Activated CD4-positive, alpha-beta T cell treated with anti-CD3 and anti-CD28 coated beads for 36 hours (primary cell): ENCODE data around the gene RER1. TPM values are rescaled to one million over a fixed set of nuclear protein-coding genes. Genes with fewer than 3 reads are reported as not detected.

ENCODE experiments used
- ATAC-seq: fragments of 200-7000 bp; cut with Tn5 transposase; one replicate; pipeline ENCODE4 v1.10.0; 2021; ENCODE audit warnings: mild to moderate bottlenecking, moderate library complexity
- CTCF ChIA-PET: fragments of 350-600 bp; sonication (Branson Sonifier 250); formaldehyde crosslinking; loops from one replicate; lab custom pipeline; 2021; ENCODE audit warnings: antibody characterized with exemption; lab: Charles Lee
- POLR2A ChIA-PET: fragments of 350-600 bp; sonication (Branson Sonifier 250); formaldehyde crosslinking; loops from one replicate; lab custom pipeline; 2021; ENCODE audit warnings: antibody characterized with exemption, inconsistent platforms; lab: Charles Lee
- DNase-seq: peaks from one replicate; pipeline ENCODE4 v3.0.0-alpha.2; 2020
- H3K27ac Mint-ChIP-seq: one replicate; pipeline ENCODE4 v1.8.0; 2021; ENCODE audit warnings: mixed read lengths
- H3K27me3 Mint-ChIP-seq: one replicate; pipeline ENCODE4 v1.8.0; 2021; ENCODE audit warnings: mixed read lengths
- H3K36me3 Mint-ChIP-seq: one replicate; pipeline ENCODE4 v1.8.0; 2021; ENCODE audit warnings: low read depth, mixed read lengths
- H3K4me1 Mint-ChIP-seq: one replicate; pipeline ENCODE4 v1.8.0; 2021; ENCODE audit warnings: mixed read lengths
- H3K4me3 Mint-ChIP-seq: one replicate; pipeline ENCODE4 v1.8.0; 2021; ENCODE audit warnings: mild to moderate bottlenecking, moderate library complexity, mixed read lengths
- H3K9me3 Mint-ChIP-seq: one replicate; pipeline ENCODE4 v1.8.0; 2021; ENCODE audit warnings: low read depth, mixed read lengths
- intact Hi-C, 2 experiments: fragments of 100-400 bp; cut with DNase I in 1 of 2; cut with micrococcal nuclease in 1 of 2; formaldehyde crosslinking; loops; one replicate each; pipeline versions ENCODE4 v1.14.2 to v1.15.1; 2022 to 2024; cut with DNase I, micrococcal nuclease
- total RNA-seq, 2 experiments: library from RNA; stranded (reverse); gene quantifications; one replicate each; pipeline ENCODE4 v1.2.3, GENCODE V29; 2021

The RER1 gene, protein sequence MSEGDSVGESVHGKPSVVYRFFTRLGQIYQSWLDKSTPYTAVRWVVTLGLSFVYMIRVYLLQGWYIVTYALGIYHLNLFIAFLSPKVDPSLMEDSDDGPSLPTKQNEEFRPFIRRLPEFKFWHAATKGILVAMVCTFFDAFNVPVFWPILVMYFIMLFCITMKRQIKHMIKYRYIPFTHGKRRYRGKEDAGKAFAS
- 100 to 1,000 TPM; 146 to 152 TPM for total RNA-seq

GRCh38 chr1:2391041-2391930, at the start of gene RER1, which contains the start of gene MORN1:
Gene RER1 (plus strand): TSS chr1:2391841. CDS start chr1:2395791, 3,950 bp downstream.
Gene MORN1 (minus strand): TSS chr1:2391554. CDS start chr1:2391533, 21 bp downstream.
- intact Hi-C loops, result loop anchor here in 1 of 2 experiments (1.0 to 5.0 kb wide), 17 partner anchors 22 to 1466 kb away; partner anchors contain the start of genes CEP104, DFFB, MIB2 and PANK4
- peak within 1 kb of the TSS; percentile 76 for H3K27ac Mint-ChIP-seq
- peak; percentile 100 for DNase-seq
- H3K9me3 Mint-ChIP-seq, result no peaks in the 10 kb centered on the region
- peaks cover 38% of the 10 kb centered on the region for H3K4me1 Mint-ChIP-seq
- peak; percentile 99 for ATAC-seq
- peak within 1 kb of the TSS; percentile 89 for H3K4me3 Mint-ChIP-seq
- peaks cover 27% of the 10 kb centered on the region for H3K36me3 Mint-ChIP-seq
- CTCF ChIA-PET, result interaction anchor here (0.6 to 4.5 kb wide), 9 partner anchors 9 to 258 kb away, joined by 3 to 26 read pairs (median 4); partner anchors contain the start of gene FAAP20
- H3K27me3 Mint-ChIP-seq, result no peaks in the 10 kb centered on the region
- POLR2A ChIA-PET, result interaction anchor here (0.6 to 1.2 kb wide), 6 partner anchors 135 to 305 kb away, joined by 3 to 6 read pairs (median 4); partner anchors contain the start of gene PANK4

DNA sequence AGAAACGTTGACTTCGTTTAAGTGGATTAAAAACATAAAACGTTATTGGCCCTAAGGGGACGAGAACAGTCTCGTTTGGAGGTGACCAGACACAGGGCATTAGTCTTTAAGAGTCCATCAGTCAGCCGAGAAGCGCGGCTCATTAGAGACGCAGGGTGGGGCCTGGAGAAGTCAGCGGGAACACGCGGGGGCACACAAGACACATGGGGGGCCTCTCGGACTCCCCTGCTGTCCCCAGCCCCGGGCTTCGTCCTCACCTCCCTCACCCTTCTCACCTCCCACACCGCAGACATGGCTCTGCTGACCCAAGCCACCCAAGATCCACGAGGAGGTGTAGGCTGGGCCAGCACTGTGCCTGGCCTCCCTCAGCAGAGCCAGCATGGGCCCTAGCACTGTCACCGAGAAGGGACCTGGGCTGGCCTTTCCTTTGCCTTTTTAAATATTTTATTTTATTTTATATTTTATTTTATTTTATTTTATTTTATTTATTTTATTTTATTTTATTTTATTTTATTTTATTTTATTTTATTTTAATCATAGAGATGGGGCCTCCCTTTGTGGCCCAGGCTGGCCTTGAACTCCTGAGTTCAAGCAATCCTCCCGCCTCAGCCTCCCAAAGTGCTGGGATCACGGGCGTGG, 49.1 kb upstream of the RER1 start:
- Mint-ChIP-seq H3K27ac (no peak overlapping the region), H3K9me3 (no peaks in the 10 kb centered on the region), H3K27me3 (no peaks in the 10 kb centered on the region), H3K4me3 (no peak overlapping the region), H3K36me3 (no peaks in the 10 kb centered on the region), H3K4me1 (no peaks in the 10 kb centered on the region)
- ATAC-seq (no peak), DNase-seq (no peak)
- intact Hi-C loops, result no loop called here
- POLR2A ChIA-PET, result no interaction called here
- CTCF ChIA-PET, result no interaction called here

DNA sequence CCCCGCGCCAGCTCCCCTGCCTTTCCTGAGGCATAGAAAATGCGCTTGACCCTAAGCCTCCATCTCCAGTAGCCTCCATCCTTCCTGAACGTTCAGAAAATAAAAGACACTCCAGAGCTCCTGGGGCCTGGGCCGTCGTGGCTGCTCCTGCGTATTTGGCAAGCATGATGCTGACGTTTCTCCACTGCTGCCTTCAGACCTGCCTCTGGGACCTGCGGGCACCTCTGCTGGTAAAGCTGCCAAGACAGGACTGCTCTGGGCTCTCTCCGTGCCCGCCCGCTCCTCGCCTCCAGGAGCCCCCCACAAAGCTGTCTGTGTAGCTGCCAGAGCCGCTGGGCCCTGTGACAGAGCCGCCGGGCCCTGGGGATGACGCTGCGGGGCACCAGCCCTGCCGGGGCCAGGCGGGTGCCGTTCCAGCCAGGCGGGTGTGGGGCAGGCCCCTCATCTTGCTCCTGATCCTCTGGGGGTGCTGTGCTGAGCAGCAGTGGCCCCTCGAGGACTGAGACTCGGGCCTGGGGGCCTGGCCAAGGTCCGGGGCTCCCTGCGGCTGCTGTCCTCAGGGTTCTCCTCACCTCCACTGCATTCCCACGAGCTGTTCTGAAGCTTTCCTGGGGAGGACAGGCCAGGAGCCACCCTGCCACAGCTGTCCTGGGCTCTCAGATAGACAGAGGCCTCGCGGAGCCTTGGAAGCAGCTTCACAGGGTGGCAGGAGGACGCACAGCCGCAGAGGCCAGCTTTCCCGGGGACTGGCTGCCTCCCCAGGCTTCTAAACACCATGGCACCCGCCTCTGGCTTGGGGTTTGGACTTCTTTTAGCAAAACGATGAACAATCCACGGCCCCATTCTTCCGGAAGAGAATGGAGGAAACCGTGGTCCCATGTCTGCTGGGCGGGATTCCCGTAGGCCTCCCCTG, 48.4 kb upstream of the RER1 start:
- no peak overlapping the region for H3K27ac Mint-ChIP-seq
- no peak overlapping the region for H3K4me3 Mint-ChIP-seq
- ChIA-PET CTCF (interaction anchor here (0.5 kb wide), 1 partner anchor 109 kb away, joined by 3 read pairs; no protein-coding TSS in a partner anchor), POLR2A (no interaction called here)
- no peaks in the 10 kb centered on the region for H3K27me3 Mint-ChIP-seq
- DNase-seq (no peak), ATAC-seq (no peak)
- no peaks in the 10 kb centered on the region for H3K36me3 Mint-ChIP-seq
- no peaks in the 10 kb centered on the region for H3K4me1 Mint-ChIP-seq
- intact Hi-C loops, result no loop called here
- H3K9me3 Mint-ChIP-seq, result no peaks in the 10 kb centered on the region

DNA sequence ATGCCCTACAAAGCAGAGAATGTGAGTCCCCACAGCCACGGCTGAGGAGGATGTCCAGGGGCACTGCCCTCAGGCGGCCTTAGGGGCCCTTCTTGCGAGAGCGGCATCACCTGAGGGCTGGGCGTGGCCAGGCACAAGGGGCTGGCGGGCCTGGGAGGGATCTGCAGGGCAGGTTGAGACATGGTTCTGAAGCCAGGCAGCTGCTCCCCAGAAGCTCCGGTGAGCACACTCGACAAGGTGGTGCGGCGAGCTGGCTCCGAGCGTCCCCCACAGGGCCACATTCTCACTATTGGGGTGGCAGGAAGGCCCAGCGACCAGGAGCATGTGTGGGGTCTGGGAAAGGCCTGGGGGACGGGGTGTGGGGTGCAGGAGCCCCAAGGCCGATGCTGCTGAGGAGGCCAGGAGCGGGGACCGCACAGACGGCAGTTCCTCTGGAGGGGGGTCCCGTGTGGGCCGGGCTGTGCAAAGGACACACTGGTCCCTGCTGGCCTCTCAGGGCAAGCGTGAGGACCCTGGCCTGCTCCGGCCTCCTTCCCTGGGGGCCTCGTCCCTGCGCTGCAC, 47.4 kb upstream of the RER1 start:
- H3K4me1 Mint-ChIP-seq, result no peaks in the 10 kb centered on the region
- no peak for ATAC-seq
- no peak overlapping the region for H3K27ac Mint-ChIP-seq
- no peaks in the 10 kb centered on the region for H3K9me3 Mint-ChIP-seq
- ChIA-PET POLR2A (no interaction called here), CTCF (no interaction called here)
- H3K36me3 Mint-ChIP-seq, result no peaks in the 10 kb centered on the region
- intact Hi-C loops, result no loop called here
- DNase-seq, result no peak
- H3K4me3 Mint-ChIP-seq, result no peak overlapping the region
- H3K27me3 Mint-ChIP-seq, result no peaks in the 10 kb centered on the region

GRCh38 chr1:2344744-2345296, 46.8 kb upstream of the RER1 start:
- Mint-ChIP-seq H3K9me3 (no peaks in the 10 kb centered on the region), H3K27ac (no peak overlapping the region), H3K27me3 (no peaks in the 10 kb centered on the region), H3K4me1 (no peaks in the 10 kb centered on the region), H3K4me3 (no peak overlapping the region), H3K36me3 (no peaks in the 10 kb centered on the region)
- POLR2A ChIA-PET, result no interaction called here
- CTCF ChIA-PET, result no interaction called here
- no peak for DNase-seq
- intact Hi-C loops, result no loop called here
- ATAC-seq, result no peak

- Mint-ChIP-seq H3K27me3 (no peaks in the 10 kb centered on the region), H3K4me1 (no peaks in the 10 kb centered on the region), H3K9me3 (no peaks in the 10 kb centered on the region), H3K27ac (no peak overlapping the region), H3K36me3 (no peaks in the 10 kb centered on the region), H3K4me3 (no peak overlapping the region)
- CTCF ChIA-PET, result no interaction called here
- DNase-seq (no peak), ATAC-seq (no peak)
- intact Hi-C loops, result no loop called here
- POLR2A ChIA-PET, result no interaction called here
These were observed 46.2 kb upstream of the RER1 start for GRCh38 chr1:2345297-2346075.

- POLR2A ChIA-PET, result no interaction called here
- Mint-ChIP-seq H3K27me3 (no peaks in the 10 kb centered on the region), H3K36me3 (no peaks in the 10 kb centered on the region), H3K4me3 (no peak overlapping the region), H3K4me1 (no peaks in the 10 kb centered on the region), H3K9me3 (no peaks in the 10 kb centered on the region), H3K27ac (no peak overlapping the region)
- CTCF ChIA-PET, result no interaction called here
- intact Hi-C loops, result no loop called here
- DNase-seq, result no peak
- no peak for ATAC-seq
These were observed 44.8 kb upstream of the RER1 start for GRCh38 chr1:2346691-2347408.

- Mint-ChIP-seq H3K4me1 (no peaks in the 10 kb centered on the region), H3K36me3 (no peaks in the 10 kb centered on the region), H3K4me3 (no peak overlapping the region), H3K27ac (no peak overlapping the region), H3K9me3 (no peaks in the 10 kb centered on the region), H3K27me3 (no peaks in the 10 kb centered on the region)
- ChIA-PET CTCF (no interaction called here), POLR2A (no interaction called here)
- intact Hi-C loops, result no loop called here
- DNase-seq (no peak), ATAC-seq (no peak)
These were observed 44.2 kb upstream of the RER1 start for GRCh38 chr1:2347409-2347785.

DNA sequence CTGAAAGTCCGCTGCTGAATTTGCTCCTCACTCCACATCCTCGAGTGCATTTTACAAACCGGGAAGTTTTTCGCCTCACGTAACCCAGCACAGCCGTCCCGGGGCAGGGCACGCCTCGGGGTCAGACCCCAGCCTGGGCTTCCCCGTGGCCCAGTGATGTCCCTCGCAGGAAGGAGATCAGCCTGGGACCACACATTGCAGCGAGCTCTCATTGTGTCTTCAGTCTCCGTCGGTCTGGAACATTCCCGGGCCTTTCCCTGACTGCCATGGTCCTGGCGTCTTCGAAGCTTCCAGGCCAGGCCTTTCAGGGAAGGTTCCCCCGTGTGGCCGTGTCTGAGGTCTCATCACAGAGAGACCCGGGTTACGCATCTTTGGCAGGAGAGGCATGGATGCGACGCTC, 43.7 kb upstream of the RER1 start:
- DNase-seq (no peak), ATAC-seq (no peak)
- Mint-ChIP-seq H3K4me3 (no peak overlapping the region), H3K27me3 (no peaks in the 10 kb centered on the region), H3K4me1 (no peaks in the 10 kb centered on the region), H3K36me3 (no peaks in the 10 kb centered on the region), H3K9me3 (no peaks in the 10 kb centered on the region), H3K27ac (no peak overlapping the region)
- CTCF ChIA-PET, result no interaction called here
- POLR2A ChIA-PET, result no interaction called here
- intact Hi-C loops, result no loop called here
